GM21619 (cell line): Measurements from ENCODE around the gene RRBP1.

Experiments used
- ATAC-seq: cut with Tn5 transposase; IDR thresholded peaks from one replicate; pipeline ENCODE4 v1.9.1; 2021; ENCODE audit not compliant: unreplicated experiment

RRBP1 gene

DNA sequence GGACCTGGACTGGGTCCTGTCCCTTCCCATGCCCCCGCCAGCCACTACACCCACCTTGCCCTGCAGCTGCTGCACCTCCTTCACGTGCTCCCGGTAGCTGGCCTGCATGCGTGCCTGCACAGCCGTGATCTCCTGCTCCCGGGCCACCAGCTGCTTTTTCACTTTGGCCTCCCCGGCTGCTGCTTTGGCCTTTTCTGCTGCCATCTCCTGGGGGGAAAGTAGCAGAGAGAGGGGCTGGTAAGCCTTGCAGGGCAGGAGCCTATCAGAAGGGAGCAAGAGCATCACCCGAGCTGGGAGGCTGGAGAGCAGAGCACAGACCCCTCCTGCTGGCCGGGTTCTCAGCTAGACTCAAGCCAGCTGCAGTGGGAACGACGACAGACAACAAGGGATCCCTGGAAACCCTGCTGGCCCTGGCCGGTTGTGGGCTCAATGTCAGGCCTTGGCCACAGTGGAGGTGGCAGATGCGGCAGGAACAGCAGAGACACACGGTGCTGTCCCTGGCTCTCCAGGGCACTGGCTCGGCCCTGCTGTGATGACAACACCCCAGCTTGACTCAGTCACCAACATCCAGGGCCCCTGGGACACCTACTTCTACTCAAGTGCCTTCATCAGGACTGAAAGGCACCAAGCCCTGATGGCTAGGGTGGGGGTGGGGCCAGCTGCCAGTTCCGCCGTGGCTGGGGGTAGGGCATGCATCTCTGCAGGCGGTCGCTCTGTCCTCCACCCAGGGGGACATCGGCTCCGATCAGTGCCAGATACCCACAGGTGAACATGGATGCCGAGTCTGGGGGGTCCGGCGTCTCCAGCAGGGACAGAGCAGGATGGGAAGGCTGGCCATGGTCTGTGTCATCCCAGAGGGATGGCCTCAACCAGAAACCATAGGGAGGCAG lies 45.3 kb downstream of the RRBP1 start:
- ATAC-seq: no peak

DNA sequence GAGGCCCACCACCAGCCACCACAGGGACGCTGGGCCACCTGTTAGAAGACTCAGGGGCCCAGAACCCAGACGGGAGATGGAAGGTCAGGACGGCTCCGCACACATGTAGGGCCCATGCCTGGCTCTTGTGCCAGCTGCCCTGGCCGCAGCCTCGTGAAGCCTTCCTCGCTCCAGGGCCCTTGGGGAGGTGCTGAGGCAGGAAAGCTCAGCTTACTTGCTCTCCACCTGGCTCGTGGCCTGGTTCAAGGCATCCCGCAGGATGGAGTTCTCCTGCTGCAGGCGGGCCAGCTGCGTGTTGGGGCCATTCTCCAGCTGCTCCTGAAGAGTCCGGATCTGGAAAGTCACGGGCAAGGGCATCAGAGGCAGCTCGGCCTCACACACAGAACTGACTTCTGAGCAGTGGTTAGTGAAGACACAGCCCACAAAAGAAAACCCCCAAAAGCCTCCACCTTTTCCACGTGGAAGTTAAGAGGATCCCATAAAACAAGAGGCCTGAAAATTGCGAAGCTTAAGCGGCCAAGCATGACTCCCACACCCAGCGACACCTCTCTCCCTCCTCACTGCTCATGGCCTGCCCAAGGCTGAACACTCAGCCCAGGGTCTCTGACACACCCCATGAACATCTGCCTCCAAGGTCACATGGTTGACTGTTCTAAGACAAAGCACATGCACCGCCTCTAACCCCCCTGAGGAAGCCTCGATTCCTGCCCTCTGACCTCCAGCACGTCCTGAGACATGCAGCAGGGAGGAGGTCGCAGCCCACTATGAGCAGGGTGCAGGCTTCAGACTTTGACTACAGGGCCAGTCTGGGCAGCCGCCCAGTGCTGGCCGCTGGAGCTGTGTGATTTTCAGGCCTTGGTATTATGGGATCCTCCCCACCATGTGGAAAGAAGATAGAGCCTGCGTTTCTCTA lies 46.5 kb downstream of the RRBP1 start:
- ATAC-seq: no peak

DNA sequence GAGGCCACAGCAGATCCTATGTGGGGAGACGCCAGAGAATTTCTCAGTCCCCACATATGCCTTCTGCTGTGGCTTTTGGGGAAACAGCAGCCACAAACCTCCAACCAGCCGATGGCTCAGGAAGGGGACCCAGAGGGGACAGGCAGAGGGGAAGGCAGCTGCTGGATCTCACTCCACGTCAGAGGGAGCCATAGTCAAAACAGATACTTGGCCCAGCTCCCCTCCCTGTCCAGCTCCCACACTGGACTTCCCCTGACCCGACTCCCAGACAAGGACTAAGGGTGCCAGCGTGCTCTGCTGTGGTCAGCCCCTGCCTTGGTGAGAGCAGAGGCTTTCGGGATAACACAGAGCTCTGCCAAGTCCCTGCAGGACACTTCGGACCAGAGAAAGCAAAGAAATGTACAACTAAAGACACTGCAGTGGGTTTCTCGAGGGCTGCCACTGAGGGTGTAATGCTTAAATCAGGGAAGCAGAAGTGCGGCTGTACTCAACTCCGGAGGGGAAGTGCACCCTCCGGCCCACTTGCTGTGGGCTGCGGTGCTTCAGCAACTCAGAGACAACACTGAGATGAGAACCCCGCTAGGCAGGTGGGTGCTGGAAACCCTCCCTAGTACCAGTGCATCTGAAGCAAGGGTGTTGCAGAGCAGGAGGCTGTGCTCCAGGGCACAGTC lies 47.2 kb downstream of the RRBP1 start:
- no peak for ATAC-seq

DNA sequence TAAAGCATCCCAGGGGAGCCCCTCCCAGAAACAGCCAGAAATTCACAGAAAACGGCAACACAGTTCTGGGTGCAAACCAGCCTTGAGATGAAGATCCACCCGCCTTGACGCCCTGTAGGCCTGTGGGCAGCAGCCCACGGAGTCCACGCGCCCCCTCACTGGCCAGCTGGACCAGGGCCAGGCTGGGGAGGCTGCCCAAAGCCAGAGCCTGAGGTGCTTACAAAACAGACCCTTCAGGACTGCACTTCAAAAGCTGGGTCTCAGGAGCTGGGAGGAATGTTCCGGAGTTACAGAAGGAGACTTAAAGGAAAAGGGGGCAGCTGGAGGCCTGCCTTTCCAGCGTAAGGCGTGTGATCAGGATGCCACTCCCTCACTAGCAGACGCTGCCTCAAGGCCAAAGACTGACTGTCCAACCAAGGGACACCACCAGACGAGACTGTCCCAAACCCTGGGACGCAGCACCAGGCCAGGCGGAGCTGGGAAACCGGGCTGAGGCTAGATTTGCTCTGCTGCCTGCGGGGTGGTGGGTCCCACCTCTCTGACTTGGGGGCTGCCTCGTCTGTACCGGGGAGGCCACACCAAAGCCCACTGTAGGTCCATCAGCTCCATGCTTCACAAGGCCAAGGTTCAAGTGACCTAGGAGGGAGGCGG lies 48.1 kb downstream of the RRBP1 start:
- ATAC-seq: no peak

DNA sequence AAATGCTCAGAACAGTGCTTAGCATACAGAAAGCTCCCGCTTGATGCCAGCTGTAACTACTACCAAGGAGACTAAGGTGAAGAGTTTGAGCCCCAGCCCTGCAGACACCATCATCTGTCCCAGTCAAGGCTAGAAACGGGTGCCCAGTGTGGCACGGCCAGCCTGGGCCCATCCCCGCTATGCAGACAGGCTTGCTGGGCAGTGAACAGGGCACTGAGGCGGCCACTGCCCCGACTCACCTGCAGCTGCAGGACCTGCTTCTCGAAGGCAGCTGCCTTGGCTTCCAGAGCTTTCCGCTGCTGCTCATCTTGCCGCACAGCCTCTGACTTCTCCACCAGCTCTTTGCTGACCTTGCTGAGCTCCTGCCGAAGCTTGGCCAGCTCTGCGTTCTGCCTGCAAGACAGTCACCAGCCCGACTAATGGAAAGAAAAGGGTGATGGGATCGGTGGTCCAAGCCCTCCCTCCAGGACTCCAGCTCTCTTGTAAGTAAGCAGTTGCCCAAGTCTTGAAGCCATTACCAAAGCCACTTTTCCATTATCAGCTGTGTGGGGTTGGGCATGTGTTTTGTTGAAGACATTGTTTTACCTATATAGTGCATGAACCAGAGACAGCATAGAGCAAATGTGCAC lies 48.7 kb downstream of the RRBP1 start:
- ATAC-seq: no peak

DNA sequence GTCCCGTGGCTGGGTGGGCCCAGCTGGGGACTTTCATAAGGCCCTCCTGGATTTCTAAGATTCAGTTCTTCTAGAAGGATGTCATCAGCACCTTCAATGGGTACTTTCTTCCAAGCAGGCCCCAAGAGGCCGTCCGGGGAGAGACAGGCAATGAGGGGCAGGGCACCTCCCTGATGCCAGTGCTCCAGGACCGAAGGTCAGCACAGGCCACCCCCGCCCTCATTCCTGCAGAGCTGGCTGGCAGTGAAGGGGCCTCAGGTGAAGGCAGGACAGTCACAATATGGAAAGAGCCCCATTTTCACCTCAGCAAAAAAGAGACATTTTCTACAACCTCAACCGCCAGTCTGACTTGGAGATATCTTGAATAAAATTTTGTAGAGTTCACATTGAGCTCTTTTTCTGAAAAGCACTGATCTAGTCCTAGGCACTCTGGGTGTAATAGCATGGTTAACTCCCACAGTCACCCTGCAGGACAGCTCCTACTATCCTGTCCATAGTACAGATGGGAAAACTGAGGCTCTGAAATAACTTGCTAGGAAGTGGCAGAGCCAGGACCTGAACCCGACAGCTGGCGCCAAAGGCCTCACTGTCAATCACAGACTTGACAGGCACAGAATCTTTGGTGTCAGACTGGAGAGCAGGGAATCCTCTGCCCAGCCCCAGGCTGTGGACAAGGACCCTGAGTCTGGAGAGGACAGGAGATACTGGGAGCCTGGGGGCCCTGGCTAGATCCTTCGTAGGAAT lies 50.3 kb downstream of the RRBP1 start:
- no peak for ATAC-seq

DNA sequence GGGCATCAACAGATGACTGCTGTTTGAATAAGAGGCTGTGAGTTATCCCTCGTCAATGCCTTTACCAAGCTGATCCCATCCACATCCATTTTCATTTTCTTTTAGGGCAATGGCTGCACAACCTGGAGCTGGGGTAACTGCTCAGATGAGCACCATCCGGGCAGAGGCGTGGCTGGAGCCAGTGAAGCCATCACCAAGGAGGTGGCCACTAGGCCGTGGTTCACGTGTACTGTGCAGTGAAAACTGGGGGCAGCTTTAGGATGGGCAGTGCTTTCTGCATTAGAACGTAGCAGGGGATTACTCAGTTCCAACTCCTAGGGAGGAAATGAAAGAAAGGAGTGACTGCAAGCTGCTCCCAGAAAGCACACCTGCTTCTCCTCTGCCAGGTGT lies 51.2 kb downstream of the RRBP1 start:
- ATAC-seq: no peak

DNA sequence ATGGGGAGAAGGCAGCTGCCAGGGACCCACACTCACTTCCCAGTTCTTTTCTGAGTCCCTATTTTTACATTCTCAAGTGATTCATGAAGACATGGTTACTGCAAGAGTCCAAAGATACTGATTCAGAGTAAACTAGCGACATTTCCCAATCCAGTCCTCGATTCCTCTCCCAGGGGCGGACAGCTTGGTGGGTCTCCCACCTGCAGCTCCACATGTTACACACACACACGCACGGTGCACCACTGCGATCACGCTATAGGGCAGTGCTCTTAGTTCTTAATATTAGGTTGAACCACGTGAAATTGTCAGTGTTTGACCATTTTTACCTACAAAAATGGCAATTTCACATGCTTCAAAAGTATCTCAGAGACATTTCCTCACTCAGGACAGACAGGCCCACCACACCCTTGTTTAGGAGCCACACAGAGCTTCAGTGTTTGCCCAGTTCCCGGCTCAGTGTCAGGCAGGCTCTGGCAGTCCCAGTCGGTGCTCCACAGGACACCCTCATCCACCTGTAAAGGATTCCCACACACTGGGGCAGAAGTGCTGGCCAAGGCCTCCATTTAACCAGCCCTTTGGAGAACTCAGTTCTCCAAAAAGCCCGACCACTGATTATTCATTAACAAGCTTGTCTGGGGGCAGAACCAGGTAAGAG lies 51.8 kb downstream of the RRBP1 start:
- ATAC-seq: no peak

DNA sequence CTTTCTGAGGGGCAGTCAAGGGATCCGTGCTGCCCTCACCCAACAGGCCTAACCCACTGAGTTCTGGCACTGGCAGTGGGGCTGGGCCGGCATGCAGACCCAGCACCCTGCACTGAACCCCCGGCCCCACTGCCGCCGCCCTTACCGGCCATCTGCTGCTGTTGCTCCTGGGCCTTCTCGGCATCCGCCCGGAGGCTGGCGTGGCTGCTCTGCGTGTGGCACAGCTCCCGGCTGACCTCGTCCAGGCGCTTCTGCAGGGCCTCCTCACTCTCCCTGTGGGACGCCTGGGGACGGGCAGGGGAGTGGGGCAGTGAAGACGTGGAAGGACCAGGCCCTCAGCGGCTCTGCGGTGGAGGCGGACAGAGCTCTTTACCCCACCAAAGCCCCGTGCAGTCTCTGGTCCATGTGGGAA lies 52.4 kb downstream of the RRBP1 start:
- ATAC-seq: no peak

DNA sequence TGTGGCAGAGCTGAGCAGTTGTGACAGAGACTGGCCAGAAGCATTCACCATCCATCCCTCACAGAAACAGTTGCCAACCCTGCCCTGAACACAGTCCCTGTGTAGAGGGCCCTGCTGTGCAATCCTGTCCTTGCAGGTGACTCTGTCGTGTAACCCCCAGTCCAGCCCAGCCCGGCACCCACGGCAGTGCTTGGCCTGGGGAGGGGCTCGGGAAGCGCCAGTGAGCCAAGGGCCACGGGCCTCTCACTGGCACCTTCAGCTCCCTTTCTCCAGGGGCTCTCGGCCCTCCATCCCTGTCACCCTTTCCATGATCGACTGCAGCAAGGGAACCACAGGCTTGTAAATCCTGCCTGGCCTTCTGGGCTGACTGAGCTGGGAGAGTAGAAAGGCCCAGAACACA lies 53.0 kb downstream of the RRBP1 start:
- no peak for ATAC-seq

DNA sequence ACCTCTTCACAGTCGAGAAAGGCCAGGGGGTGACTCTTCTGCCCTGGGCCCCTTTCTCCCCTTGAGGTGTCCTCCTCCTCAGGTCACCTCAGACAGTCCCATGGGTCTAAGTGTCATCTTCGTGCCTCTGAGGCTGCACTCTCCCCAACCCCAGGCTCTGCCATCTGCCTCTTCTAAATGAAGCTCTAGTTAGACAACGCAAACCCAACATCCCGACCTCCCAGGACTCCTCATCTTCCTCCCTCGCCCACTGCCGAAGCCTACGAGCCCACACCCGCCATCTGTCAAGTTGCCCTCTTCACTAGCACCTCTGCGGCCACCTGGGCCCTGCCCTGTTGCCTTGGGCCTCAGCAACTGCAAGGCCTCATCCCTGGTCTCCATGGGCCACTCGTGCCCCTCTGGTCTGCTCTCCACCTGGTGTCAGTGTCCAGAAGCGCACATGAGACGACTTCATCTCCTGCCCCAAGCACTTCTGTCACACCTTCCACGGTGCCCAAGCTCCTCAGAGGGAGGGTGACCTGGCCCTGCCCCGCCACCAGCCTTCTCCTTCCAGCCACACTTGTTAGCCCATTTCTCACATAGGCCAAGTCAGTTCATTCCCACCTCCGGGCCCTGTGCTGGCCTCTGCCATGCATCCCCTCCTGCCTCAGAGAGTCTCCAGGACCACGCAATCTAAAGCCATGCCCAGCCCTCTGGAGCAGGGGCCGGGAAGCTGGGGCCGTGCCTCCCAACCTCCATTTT lies 53.8 kb downstream of the RRBP1 start:
- ATAC-seq: no peak

DNA sequence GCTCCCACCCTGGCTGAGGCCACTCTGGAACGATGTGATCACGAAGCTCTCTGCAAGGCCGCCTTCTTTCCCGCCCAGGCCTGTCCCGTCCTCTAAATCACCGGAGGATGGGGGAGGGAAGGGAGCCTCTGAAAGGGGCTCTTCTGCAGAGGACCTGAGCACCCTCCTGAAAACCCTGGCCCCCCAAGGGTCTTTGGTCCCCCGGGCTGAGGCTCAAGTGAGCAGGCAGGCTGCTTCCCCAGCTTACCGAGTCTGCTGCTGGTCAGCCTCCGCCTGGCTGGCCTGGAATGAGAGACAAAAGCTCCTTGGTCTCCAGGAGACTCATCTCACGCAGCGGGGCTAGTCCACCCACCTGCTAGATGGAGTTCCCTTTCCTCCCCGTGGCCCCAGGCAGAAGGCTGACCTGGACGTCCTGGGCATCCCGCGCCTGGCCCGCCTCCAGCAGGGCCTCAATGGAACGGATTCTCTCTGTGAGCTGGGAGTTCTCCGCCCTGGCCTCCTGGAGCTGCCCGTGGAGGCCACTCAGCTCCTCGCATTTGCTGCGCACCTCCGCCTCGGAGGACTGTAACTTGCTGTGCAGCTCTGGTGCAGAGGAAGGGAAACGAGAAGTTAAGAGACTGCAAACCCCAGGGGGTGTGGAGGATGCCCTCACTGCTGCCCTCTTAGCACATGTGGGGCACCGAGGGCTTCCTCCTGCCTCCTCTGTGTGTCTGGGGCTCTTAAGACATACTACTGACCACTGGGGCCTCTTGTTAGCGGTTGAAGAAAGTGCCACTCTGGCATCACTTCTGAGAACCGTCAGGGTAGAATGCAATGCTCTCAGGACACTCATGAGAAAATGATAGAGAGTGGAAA lies 54.7 kb downstream of the RRBP1 start:
- no peak for ATAC-seq

DNA sequence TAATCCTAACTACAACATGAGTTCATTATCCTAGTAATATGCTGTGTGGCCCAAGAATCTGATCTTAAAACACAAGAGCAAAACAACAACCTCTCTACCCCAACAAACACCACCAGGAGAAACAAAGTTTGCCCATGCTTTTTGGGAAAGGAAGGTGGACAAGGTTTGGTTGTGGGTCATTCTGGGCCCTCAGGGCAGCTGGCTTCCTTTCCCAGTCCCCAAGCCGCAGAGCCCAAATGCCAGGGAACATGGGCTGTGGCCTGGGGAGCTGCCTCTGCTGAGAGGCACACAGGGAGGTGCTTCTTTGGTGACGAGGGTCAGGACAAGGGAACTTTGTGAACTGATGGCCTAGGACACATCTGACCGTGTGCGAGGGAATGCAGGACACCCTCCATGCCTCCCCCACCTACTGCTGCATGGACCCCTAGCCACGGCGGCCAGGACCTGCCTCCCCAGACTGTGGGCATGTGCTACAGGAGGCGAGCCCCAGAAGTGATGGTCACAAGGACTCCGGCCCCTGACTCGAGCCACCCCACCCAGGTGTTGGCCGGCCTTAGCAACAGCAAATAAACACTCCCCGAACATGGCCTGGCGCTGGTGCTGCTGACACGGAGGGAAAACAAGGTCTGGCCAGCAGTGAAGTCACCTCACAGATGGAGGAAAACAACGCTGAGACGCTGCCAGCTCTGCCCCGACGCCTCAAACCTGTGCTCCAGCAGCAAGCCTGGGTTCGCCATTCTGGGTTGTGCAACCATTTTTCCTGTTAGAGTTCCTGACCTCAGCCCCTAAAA lies 55.6 kb downstream of the RRBP1 start:
- ATAC-seq: no peak

DNA sequence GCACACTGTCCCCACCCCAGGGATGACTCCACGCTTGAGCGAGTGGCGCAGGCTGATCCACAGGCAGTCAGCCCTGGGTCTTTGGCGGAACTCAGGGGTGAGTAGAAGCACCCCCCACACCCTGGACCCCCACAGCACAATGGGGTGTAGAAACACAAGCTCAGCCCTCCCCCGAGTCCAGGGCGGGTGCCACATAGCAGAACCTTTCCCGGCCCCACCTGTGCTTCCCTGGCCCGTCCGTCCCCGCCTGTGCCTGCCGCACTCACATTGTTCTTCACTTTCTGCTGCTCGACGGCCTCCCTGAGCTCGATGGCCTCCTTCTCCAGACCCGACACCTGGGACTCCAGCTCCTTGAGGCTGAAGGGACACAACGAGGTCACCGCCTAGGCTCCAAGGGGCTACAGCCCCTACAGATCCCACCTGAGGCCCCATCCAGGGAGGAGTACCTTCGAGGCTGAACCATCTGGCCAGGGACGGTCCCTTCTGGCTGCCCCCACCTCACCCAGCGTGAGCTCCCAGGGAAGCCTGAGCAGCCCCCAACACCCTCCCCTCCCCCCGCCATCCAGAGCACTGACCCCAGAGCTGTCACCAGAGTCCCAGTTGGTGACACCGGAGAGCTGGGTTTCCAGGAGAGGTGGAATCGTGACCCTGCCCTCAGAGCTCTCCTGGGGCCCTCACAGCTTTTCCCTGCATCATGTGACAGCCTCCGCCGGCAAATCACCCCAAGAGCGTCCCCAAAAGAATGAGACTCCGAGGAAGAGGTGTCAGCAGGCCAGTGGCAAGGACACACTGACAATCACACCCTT lies 56.6 kb downstream of the RRBP1 start:
- ATAC-seq: no peak

DNA sequence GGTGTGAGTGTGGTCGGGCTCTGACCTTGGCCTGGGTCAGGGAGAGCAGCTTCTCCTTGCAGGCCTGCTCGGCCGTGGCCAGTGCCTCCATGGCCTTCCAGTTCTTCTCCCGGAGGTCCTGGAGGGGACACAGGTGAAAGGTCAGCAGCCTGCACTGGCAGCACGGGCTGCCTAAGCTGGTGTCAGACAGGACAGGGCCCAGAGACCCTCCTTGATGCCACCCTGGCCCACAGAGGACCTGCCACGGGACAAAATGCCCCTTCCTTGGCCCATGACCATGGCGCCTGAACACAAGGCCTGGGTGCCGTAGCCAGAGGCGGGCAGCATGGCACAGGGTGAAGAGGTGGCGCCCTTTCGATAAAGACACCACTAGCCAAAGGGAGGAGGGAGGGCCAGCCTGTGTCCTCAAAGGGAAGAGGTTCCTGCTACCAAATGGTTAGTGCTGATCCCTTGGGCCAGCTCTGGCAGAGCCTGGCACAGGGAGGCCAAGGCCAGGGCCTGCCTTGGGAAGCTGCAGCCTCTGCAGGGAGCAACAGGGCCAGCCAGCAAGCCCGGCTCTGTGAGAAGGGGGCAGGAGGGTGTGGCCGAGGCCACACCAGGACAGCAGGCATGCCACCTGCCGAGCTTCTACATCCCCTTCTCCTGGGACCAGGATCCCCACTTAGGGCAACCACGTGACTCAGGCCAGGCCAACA lies 57.3 kb downstream of the RRBP1 start:
- ATAC-seq: no peak
